ENCODE measurements around the gene TACR1. TPM values are rescaled to one million over a fixed set of nuclear protein-coding genes. Genes with fewer than 3 reads are reported as not detected.

Gene TACR1
- total and polyA plus RNA-seq, 2 of the 8 experiments (the other 6 are each of a cell fraction or from before 2014, with no cell fraction given), result 0.09 to 0.37 TPM

- Histone ChIP-seq H3K4me3 (ENCODE audit: extremely low read depth in 1 of 4, insufficient read depth in 2 of 4, low read depth in 3 of 4, low read length in 4 of 4) (no peak overlapping the region), H3K27me3 (replicated peaks in 1 of 4; ENCODE audit: control insufficient read depth in 3 of 4, extremely low read depth in 1 of 4, insufficient read depth in 3 of 4, low read length in 3 of 4) (no peaks in the 10 kb centered on the region; a peak in 1 of 7 replicates), H3K9me3 (ENCODE audit: insufficient read depth in 2 of 2, low read depth in 1 of 2, low read length in 1 of 2) (no peaks in the 10 kb centered on the region), H3K36me3 (ENCODE audit: control insufficient read depth in 2 of 4, insufficient read depth in 4 of 4, low read length in 3 of 4) (no peaks in the 10 kb centered on the region), H2BK5ac (ENCODE audit: low read depth, low read length) (no peak overlapping the region), H3K18ac (ENCODE audit: extremely low read depth, low read length) (no peak overlapping the region), H3K4ac (replicated peaks; ENCODE audit: insufficient read length, low read depth, low read length) (no peak overlapping the region), H4K8ac (ENCODE audit: extremely low read depth, insufficient read depth, low read length) (no peak overlapping the region), H3K27ac (ENCODE audit: low read depth, low read length) (no peak overlapping the region), H4K5ac (ENCODE audit: insufficient read length, low read depth, low read length) (no peak overlapping the region), H3K14ac (ENCODE audit: insufficient read length) (no peak overlapping the region), H3K56ac (replicated peaks; ENCODE audit: insufficient read length, low read depth, low read length) (no peak overlapping the region), H3K4me1 (replicated peaks in 1 of 4; ENCODE audit: control insufficient read depth in 3 of 4, insufficient read depth in 4 of 4, low read length in 3 of 4) (0 out of 7 replicates have a peak, but pooled peaks cover 0 to 3% (median 0%) of the 10 kb centered on the region in 4 experiments), H4K20me1 (replicated peaks in 1 of 2; ENCODE audit: control insufficient read depth in 1 of 2, insufficient read depth in 2 of 2, low read length in 2 of 2) (no peaks in the 10 kb centered on the region), H2AK5ac (ENCODE audit: low read depth, low read length) (no peak overlapping the region), H3K79me1 (ENCODE audit: low read depth, low read length) (no peaks in the 10 kb centered on the region), H2BK20ac (ENCODE audit: low read length) (no peak overlapping the region), H3K4me2 (ENCODE audit: insufficient read depth in 1 of 2, low read depth in 2 of 2, low read length in 2 of 2) (no peak overlapping the region), H3K23ac (ENCODE audit: insufficient read length) (no peak overlapping the region), H2BK12ac (ENCODE audit: low read depth, low read length) (no peak overlapping the region), H2BK120ac (replicated peaks; ENCODE audit: low read depth, low read length) (no peak overlapping the region), H4K91ac (replicated peaks; ENCODE audit: insufficient read length, low read length) (no peak overlapping the region), H2BK15ac (ENCODE audit: low read length) (no peak overlapping the region), H2AFZ (ENCODE audit: low read length) (no peak overlapping the region), H3K9ac (replicated peaks in 1 of 4; ENCODE audit: extremely low read depth in 1 of 4, low read depth in 3 of 4, low read length in 3 of 4) (no peak overlapping the region), H3K23me2 (ENCODE audit: low read depth, low read length) (no peaks in the 10 kb centered on the region), H3K79me2 (ENCODE audit: control insufficient read depth in 1 of 2, insufficient read depth in 2 of 2, low read length in 2 of 2) (no peaks in the 10 kb centered on the region)
- POLR2A ChIA-PET (ENCODE audit: partially characterized antibody), result no interaction called here
- no peak for FAIRE-seq
- CTCF ChIA-PET (ENCODE audit: partially characterized antibody), result interaction anchor here (0.7 to 2.9 kb wide), 5 partner anchors 10 to 169 kb away, joined by 3 to 8 read pairs (median 8); no protein-coding TSS in a partner anchor
- DNase-seq (ENCODE audit: low read depth in 1 of 2, low spot score in 2 of 2), result no peak
- WGBS, 2 experiments (ENCODE audit: extremely low coverage in 1 of 2, insufficient coverage in 1 of 2, insufficient read length in 1 of 2, insufficient replicate concordance in 2 of 2, low coverage in 1 of 2, low lambda C conversion rate in 2 of 2, missing lambda C conversion rate in 1 of 2), result 84% methylated on average over 3 of the region's 3 CpGs; no CpG with 5 or more reads in 1 of the 2 experiments
- TF ChIP-seq BCL11A (IDR thresholded peaks at IDR 0.05; ENCODE audit: low read depth in 2 of 2, low read length in 2 of 2) (no peak), TBP (IDR thresholded peaks at IDR 0.05; ENCODE audit: low read depth, low read length) (no peak), NANOG (IDR thresholded peaks at IDR 0.05; ENCODE audit: insufficient read depth, low read depth, low read length, poor library complexity, severe bottlenecking) (no peak), SAP30 (IDR thresholded peaks at IDR 0.05; ENCODE audit: insufficient read depth, insufficient replicate concordance, low read length) (no peak), CTBP2 (IDR thresholded peaks at IDR 0.05; ENCODE audit: borderline replicate concordance, insufficient read depth, insufficient read length, low read length) (no peak), HDAC2 (IDR thresholded peaks at IDR 0.05; ENCODE audit: borderline replicate concordance in 1 of 2, low read depth in 2 of 2, low read length in 2 of 2) (no peak), MAX (IDR thresholded peaks at IDR 0.05) (no peak), CHD1 (IDR thresholded peaks at IDR 0.05; ENCODE audit: low read depth, low read length) (no peak), SRF (IDR thresholded peaks at IDR 0.05; ENCODE audit: low read depth, low read length) (no peak)
- TF ChIP-seq, protein P1, sequence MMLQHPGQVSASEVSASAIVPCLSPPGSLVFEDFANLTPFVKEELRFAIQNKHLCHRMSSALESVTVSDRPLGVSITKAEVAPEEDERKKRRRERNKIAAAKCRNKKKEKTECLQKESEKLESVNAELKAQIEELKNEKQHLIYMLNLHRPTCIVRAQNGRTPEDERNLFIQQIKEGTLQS (IDR thresholded peaks at IDR 0.05; ENCODE audit: insufficient read depth, low read depth, low read length), result no peak
- TF ChIP-seq, protein P2, sequence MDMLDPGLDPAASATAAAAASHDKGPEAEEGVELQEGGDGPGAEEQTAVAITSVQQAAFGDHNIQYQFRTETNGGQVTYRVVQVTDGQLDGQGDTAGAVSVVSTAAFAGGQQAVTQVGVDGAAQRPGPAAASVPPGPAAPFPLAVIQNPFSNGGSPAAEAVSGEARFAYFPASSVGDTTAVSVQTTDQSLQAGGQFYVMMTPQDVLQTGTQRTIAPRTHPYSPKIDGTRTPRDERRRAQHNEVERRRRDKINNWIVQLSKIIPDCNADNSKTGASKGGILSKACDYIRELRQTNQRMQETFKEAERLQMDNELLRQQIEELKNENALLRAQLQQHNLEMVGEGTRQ (IDR thresholded peaks at IDR 0.05; ENCODE audit: low read length), result no peak
These were observed 110.5 kb downstream of the TACR1 start for GRCh38 chr2:75088791-75089190.

Data from H1 (cell line).